Thyroid gland (tissue), 4 donors: ENCODE measurements around the gene KYNU.

ENCODE experiments used
- POLR2A ChIP-seq, 2 donors: fragments of 450-650 bp; IDR thresholded peaks; one replicate each; pipeline ENCODE4 v1.6.1; 2017; ENCODE audit warnings: antibody characterized with exemption in 2 of 2, mild to moderate bottlenecking in 2 of 2, moderate library complexity in 1 of 2
- TF ChIP-seq, protein P1 (sequence below), 6 experiments: fragments of 200-600 bp in 3 of 6; fragments of 450-650 bp in 3 of 6; sonication (generic) in 3 of 6; IDR thresholded peaks; one replicate each; pipeline ENCODE4 v1.5.1; 2016 to 2019; ENCODE audit warnings: antibody characterized with exemption in 6 of 6, mild to moderate bottlenecking in 2 of 6, inconsistent platforms in 1 of 6, moderate library complexity in 1 of 6

DNA sequence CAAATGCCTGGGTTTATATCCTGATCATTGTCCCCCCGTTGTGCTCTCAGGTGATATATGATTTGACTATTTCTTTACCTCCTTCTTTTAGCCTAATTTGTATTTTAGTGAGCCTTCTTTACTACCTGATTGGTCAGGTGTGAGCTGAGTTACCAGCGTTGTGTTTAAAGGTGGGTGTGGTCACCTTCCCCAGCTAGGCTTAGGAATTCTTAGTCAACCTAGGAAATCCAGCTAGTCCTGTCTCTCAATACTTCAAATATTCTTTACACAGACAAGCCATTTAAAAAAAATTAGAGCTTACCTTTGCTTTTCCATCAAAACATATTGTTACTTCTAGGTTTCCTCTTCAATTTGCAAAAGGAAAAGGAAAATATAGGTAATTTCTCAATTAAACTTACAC lies 30.2 kb downstream of the KYNU start:
- TF ChIP-seq POLR2A (IDR thresholded peaks at IDR 0.05): no peak
- TF ChIP-seq, protein P1, sequence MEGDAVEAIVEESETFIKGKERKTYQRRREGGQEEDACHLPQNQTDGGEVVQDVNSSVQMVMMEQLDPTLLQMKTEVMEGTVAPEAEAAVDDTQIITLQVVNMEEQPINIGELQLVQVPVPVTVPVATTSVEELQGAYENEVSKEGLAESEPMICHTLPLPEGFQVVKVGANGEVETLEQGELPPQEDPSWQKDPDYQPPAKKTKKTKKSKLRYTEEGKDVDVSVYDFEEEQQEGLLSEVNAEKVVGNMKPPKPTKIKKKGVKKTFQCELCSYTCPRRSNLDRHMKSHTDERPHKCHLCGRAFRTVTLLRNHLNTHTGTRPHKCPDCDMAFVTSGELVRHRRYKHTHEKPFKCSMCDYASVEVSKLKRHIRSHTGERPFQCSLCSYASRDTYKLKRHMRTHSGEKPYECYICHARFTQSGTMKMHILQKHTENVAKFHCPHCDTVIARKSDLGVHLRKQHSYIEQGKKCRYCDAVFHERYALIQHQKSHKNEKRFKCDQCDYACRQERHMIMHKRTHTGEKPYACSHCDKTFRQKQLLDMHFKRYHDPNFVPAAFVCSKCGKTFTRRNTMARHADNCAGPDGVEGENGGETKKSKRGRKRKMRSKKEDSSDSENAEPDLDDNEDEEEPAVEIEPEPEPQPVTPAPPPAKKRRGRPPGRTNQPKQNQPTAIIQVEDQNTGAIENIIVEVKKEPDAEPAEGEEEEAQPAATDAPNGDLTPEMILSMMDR (IDR thresholded peaks at IDR 0.05): no peak
